ENCODE measurements around the gene TOMM40.

The TOMM40 gene

DNA sequence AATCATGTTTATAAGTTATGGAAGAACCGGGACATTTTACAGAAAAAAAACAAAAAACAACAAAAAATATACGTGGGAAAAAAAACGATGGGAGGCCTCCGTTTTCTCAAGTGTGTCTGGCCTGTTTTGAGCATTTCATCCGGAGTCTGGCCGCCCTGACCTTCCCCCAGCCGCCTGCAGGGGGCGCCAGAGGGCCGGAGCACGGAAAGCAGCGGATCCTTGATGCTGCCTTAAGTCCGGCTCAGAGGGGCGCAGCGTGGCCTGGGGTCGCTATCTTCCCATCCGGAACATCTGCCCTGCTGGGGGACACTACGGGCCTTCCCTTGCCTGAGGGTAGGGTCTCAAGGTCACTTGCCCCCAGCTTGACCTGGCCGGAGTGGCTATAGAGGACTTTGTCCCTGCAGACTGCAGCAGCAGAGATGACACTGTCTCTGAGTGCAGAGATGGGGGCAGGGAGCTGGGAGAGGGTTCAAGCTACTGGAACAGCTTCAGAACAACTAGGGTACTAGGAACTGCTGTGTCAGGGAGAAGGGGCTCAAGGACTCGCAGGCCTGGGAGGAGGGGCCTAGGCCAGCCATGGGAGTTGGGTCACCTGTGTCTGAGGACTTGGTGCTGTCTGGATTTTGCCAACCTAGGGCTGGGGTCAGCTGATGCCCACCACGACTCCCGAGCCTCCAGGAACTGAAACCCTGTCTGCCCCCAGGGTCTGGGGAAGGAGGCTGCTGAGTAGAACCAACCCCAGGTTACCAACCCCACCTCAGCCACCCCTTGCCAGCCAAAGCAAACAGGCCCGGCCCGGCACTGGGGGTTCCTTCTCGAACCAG, 12.8 kb downstream of the TOMM40 start:
- TF ChIP-seq TAF1 (IDR thresholded peaks at IDR 0.05; ENCODE audit: borderline replicate concordance, insufficient read depth, low read length): no peak

DNA sequence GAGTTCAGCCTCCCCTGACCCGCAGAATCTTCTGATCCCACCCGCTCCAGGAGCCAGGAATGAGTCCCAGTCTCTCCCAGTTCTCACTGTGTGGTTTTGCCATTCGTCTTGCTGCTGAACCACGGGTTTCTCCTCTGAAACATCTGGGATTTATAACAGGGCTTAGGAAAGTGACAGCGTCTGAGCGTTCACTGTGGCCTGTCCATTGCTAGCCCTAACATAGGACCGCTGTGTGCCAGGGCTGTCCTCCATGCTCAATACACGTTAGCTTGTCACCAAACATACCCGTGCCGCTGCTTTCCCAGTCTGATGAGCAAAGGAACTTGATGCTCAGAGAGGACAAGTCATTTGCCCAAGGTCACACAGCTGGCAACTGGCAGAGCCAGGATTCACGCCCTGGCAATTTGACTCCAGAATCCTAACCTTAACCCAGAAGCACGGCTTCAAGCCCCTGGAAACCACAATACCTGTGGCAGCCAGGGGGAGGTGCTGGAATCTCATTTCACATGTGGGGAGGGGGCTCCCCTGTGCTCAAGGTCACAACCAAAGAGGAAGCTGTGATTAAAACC, 13.5 kb downstream of the TOMM40 start:
- no peak for TF ChIP-seq FOXP2 (optimal IDR thresholded peaks at IDR 0.05; ENCODE audit: borderline replicate concordance, extremely low read depth, extremely low read length, insufficient read depth)
- peak; percentile 68; the same call in 1 of the 2 replicates for TF ChIP-seq POLR2AphosphoS5 (IDR thresholded peaks at IDR 0.05; ENCODE audit: low read depth, low read length)
- TF ChIP-seq REST (IDR thresholded peaks at IDR 0.05; ENCODE audit: insufficient read depth in 1 of 2, low read depth in 2 of 2, low read length in 2 of 2): no peak
- TF ChIP-seq SIN3A (IDR thresholded peaks at IDR 0.05; ENCODE audit: borderline replicate concordance, insufficient read depth, low read length): no peak
- no peak for TF ChIP-seq TAF1 (IDR thresholded peaks at IDR 0.05; ENCODE audit: borderline replicate concordance, insufficient read depth, low read length)

GRCh38 chr19:44905437-44906160, 14.5 kb downstream of the TOMM40 start, which contains the start of gene APOE:
TSS of gene APOE (plus strand) at chr19:44905796. CDS start at chr19:44906625, 829 bp downstream.
- TF ChIP-seq TAF1 (IDR thresholded peaks at IDR 0.05; ENCODE audit: borderline replicate concordance, insufficient read depth, low read length): no peak

DNA sequence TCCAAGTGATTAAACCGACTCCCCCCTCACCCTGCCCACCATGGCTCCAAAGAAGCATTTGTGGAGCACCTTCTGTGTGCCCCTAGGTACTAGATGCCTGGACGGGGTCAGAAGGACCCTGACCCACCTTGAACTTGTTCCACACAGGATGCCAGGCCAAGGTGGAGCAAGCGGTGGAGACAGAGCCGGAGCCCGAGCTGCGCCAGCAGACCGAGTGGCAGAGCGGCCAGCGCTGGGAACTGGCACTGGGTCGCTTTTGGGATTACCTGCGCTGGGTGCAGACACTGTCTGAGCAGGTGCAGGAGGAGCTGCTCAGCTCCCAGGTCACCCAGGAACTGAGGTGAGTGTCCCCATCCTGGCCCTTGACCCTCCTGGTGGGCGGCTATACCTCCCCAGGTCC, 16.6 kb downstream of the TOMM40 start:
- TF ChIP-seq SIN3A (IDR thresholded peaks at IDR 0.05; ENCODE audit: borderline replicate concordance, insufficient read depth, low read length) (no peak), REST (IDR thresholded peaks at IDR 0.05; ENCODE audit: insufficient read depth in 1 of 2, low read depth in 2 of 2, low read length in 2 of 2) (no peak), FOXP2 (optimal IDR thresholded peaks at IDR 0.05; ENCODE audit: borderline replicate concordance, extremely low read depth, extremely low read length, insufficient read depth) (no peak), TAF1 (IDR thresholded peaks at IDR 0.05; ENCODE audit: borderline replicate concordance, insufficient read depth, low read length) (no peak)

GRCh38 chr19:44908074-44908835, 17.2 kb downstream of the TOMM40 start:
- TF ChIP-seq SIN3A (IDR thresholded peaks at IDR 0.05; ENCODE audit: borderline replicate concordance, insufficient read depth, low read length): no peak
- no peak for TF ChIP-seq TAF1 (IDR thresholded peaks at IDR 0.05; ENCODE audit: borderline replicate concordance, insufficient read depth, low read length)
- no peak for TF ChIP-seq POLR2AphosphoS5 (IDR thresholded peaks at IDR 0.05; ENCODE audit: low read depth, low read length)

- TF ChIP-seq REST (IDR thresholded peaks at IDR 0.05; ENCODE audit: insufficient read depth in 1 of 2, low read depth in 2 of 2, low read length in 2 of 2) (no peak), FOXP2 (optimal IDR thresholded peaks at IDR 0.05; ENCODE audit: borderline replicate concordance, extremely low read depth, extremely low read length, insufficient read depth) (no peak), POLR2AphosphoS5 (IDR thresholded peaks at IDR 0.05; ENCODE audit: low read depth, low read length) (no peak), SIN3A (IDR thresholded peaks at IDR 0.05; ENCODE audit: borderline replicate concordance, insufficient read depth, low read length) (no peak), TAF1 (IDR thresholded peaks at IDR 0.05; ENCODE audit: borderline replicate concordance, insufficient read depth, low read length) (no peak)
Measured at GRCh38 chr19:44908836-44909261, 17.8 kb downstream of the TOMM40 start.
